SK-N-SH treated with all-trans-retinoic acid at 6 μM for 48 hours (cell line): ENCODE results near the gene NRXN3.

ENCODE experiments used
- CSDC2 ChIP-seq: fragments of 250-450 bp; sonication (Bioruptor Pico); IDR thresholded peaks from 2 replicates; pipeline ENCODE4 v1.5.0; 2020; ENCODE audit warnings: mild to moderate bottlenecking, moderate library complexity
- GLIS3 ChIP-seq: fragments of 250-450 bp; sonication (Bioruptor Pico); IDR thresholded peaks from 2 replicates; pipeline ENCODE4 v1.5.0; 2020; ENCODE audit warnings: mild to moderate bottlenecking, moderate library complexity
- ISL1 ChIP-seq: fragments of 250-450 bp; sonication (Bioruptor Pico); IDR thresholded peaks from 2 replicates; pipeline ENCODE4 v2.1.2; 2022; ENCODE audit warnings: mild to moderate bottlenecking, moderate library complexity
- OSR1 ChIP-seq: fragments of 250-450 bp; sonication (Bioruptor Pico); IDR thresholded peaks from 2 replicates; pipeline ENCODE4 v1.8.0; 2022; ENCODE audit warnings: moderate library complexity, mild to moderate bottlenecking, inconsistent platforms
- RARB ChIP-seq: fragments of 250-450 bp; sonication (Bioruptor Pico); IDR thresholded peaks from 2 replicates; pipeline ENCODE4 v1.8.0; 2021; ENCODE audit warnings: mild to moderate bottlenecking, moderate library complexity
- TCF4 ChIP-seq: fragments of 250-450 bp; sonication (Bioruptor Pico); IDR thresholded peaks from 2 replicates; pipeline ENCODE4 v1.8.0; 2021; ENCODE audit warnings: mild to moderate bottlenecking, moderate library complexity, borderline replicate concordance
- TOX ChIP-seq: fragments of 250-450 bp; sonication (Bioruptor Pico); IDR thresholded peaks from 2 replicates; pipeline ENCODE4 v1.8.0; 2021; ENCODE audit warnings: mild to moderate bottlenecking, moderate library complexity, borderline replicate concordance
- ZFP3 ChIP-seq: fragments of 250-450 bp; sonication (Bioruptor Pico); IDR thresholded peaks from 2 replicates; pipeline ENCODE4 v1.5.0; 2020; ENCODE audit warnings: mild to moderate bottlenecking, moderate library complexity
- TF ChIP-seq, protein P1 (sequence below): fragments of 250-450 bp; sonication (Bioruptor Pico); IDR thresholded peaks from 2 replicates; pipeline ENCODE4 v1.8.0; 2020; ENCODE audit warnings: mild to moderate bottlenecking, moderate library complexity, borderline replicate concordance
- TF ChIP-seq, protein P2 (sequence below): fragments of 250-450 bp; sonication (Bioruptor Pico); IDR thresholded peaks from 2 replicates; pipeline ENCODE4 v1.5.0; 2020; ENCODE audit warnings: mild to moderate bottlenecking, moderate library complexity

GRCh38 chr14:78698991-78699390 lies 528.8 kb downstream of the NRXN3 start:
- TF ChIP-seq CSDC2 (no peak), GLIS3 (CRISPR knock-in tag) (no peak), RARB (CRISPR knock-in tag) (no peak), ISL1 (CRISPR knock-in tag) (no peak), ZFP3 (CRISPR knock-in tag) (no peak), TOX (CRISPR knock-in tag) (no peak), TCF4 (no peak), OSR1 (no peak)
- TF ChIP-seq, protein P1, sequence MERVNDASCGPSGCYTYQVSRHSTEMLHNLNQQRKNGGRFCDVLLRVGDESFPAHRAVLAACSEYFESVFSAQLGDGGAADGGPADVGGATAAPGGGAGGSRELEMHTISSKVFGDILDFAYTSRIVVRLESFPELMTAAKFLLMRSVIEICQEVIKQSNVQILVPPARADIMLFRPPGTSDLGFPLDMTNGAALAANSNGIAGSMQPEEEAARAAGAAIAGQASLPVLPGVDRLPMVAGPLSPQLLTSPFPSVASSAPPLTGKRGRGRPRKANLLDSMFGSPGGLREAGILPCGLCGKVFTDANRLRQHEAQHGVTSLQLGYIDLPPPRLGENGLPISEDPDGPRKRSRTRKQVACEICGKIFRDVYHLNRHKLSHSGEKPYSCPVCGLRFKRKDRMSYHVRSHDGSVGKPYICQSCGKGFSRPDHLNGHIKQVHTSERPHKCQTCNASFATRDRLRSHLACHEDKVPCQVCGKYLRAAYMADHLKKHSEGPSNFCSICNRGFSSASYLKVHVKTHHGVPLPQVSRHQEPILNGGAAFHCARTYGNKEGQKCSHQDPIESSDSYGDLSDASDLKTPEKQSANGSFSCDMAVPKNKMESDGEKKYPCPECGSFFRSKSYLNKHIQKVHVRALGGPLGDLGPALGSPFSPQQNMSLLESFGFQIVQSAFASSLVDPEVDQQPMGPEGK (CRISPR knock-in tag), result no peak
- TF ChIP-seq, protein P2, sequence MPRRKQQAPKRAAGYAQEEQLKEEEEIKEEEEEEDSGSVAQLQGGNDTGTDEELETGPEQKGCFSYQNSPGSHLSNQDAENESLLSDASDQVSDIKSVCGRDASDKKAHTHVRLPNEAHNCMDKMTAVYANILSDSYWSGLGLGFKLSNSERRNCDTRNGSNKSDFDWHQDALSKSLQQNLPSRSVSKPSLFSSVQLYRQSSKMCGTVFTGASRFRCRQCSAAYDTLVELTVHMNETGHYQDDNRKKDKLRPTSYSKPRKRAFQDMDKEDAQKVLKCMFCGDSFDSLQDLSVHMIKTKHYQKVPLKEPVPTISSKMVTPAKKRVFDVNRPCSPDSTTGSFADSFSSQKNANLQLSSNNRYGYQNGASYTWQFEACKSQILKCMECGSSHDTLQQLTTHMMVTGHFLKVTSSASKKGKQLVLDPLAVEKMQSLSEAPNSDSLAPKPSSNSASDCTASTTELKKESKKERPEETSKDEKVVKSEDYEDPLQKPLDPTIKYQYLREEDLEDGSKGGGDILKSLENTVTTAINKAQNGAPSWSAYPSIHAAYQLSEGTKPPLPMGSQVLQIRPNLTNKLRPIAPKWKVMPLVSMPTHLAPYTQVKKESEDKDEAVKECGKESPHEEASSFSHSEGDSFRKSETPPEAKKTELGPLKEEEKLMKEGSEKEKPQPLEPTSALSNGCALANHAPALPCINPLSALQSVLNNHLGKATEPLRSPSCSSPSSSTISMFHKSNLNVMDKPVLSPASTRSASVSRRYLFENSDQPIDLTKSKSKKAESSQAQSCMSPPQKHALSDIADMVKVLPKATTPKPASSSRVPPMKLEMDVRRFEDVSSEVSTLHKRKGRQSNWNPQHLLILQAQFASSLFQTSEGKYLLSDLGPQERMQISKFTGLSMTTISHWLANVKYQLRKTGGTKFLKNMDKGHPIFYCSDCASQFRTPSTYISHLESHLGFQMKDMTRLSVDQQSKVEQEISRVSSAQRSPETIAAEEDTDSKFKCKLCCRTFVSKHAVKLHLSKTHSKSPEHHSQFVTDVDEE (CRISPR knock-in tag), result no peak
